ENCODE measurements around the gene QRSL1. TPM values are rescaled to one million over a fixed set of nuclear protein-coding genes. Genes with fewer than 3 reads are reported as not detected.

The QRSL1 gene
- total and polyA plus RNA-seq, 9 of the 15 experiments (the other 6 are each of a cell fraction or from before 2014, with no cell fraction given): 14.6 to 31.5 (median 23.0) TPM

- TF ChIP-seq PKNOX1 (IDR thresholded peaks at IDR 0.05) (no peak), ZNF175 (CRISPR knock-in tag; IDR thresholded peaks at IDR 0.05; ENCODE audit: low read depth) (no peak), MNT (conservative IDR thresholded peaks at IDR 0.05) (peak; percentile 32 to 83; a peak in 3 of 4 replicates), TCF7L2 (IDR thresholded peaks at IDR 0.05; ENCODE audit: low read depth, low read length) (no peak; the same call in 1 of the 2 replicates), POLR2AphosphoS5 (IDR thresholded peaks at IDR 0.05; ENCODE audit: control insufficient read depth, insufficient read depth, low read depth, low read length) (peak; percentile 58; the same call in 1 of the 2 replicates), TBL1XR1 (IDR thresholded peaks at IDR 0.05; ENCODE audit: low read length in 2 of 2) (no peak), FOXO4 (CRISPR knock-in tag; IDR thresholded peaks at IDR 0.05) (no peak), ZNF639 (CRISPR knock-in tag; conservative IDR thresholded peaks at IDR 0.05 in 1 of 2, IDR thresholded peaks at IDR 0.05 in 1 of 2) (no peak), ADNP (tag; IDR thresholded peaks at IDR 0.05) (no peak), POLR2AphosphoS2 (IDR thresholded peaks at IDR 0.05; ENCODE audit: low read length) (no peak), STAT5A (IDR thresholded peaks at IDR 0.05; ENCODE audit: borderline replicate concordance, low read length) (no peak), HNRNPUL1 (IDR thresholded peaks at IDR 0.05; ENCODE audit: low read length) (no peak), RBM34 (IDR thresholded peaks at IDR 0.05; ENCODE audit: borderline replicate concordance, insufficient read depth, low read length) (no peak), NBN (IDR thresholded peaks at IDR 0.05; ENCODE audit: low read depth) (no peak), MLX (CRISPR knock-in tag; conservative IDR thresholded peaks at IDR 0.05) (no peak), CGGBP1 (CRISPR knock-in tag; IDR thresholded peaks at IDR 0.05) (no peak), HINFP (tag; conservative IDR thresholded peaks at IDR 0.05; ENCODE audit: low read depth) (no peak)
These were observed at the start of gene QRSL1, which contains the start of gene RTN4IP1 (continued) for GRCh38 chr6:106629103-106629858.

Measured in K562 (cell line).